GM23248 (cell line): Measurements from ENCODE around the gene EFHC1. TPM values are rescaled to one million over a fixed set of nuclear protein-coding genes. Genes with fewer than 3 reads are reported as not detected.

Experiments used
- DNase-seq: peaks from one replicate; pipeline ENCODE4 v3.0.0-alpha.2; 2015
- H2AFZ ChIP-seq: fragments of 200-600 bp; sonication (generic); 2 replicates; pipeline ENCODE4 v1.6.1; 2016; ENCODE audit warnings: antibody characterized with exemption
- H3F3A ChIP-seq: fragments of 200-600 bp; sonication (generic); 2 replicates; pipeline ENCODE4 v1.6.1; 2016; ENCODE audit warnings: mild to moderate bottlenecking, antibody characterized with exemption, mixed run types; ENCODE audit not compliant: insufficient read depth
- H3K27ac ChIP-seq: fragments of 200-600 bp; sonication (generic); 2 replicates; pipeline ENCODE4 v1.5.1; 2016; ENCODE audit warnings: mild to moderate bottlenecking
- H3K27me3 ChIP-seq: fragments of 200-600 bp; sonication (generic); replicated peaks from 2 replicates; pipeline ENCODE4 v1.6.1; 2016; ENCODE audit warnings: mild to moderate bottlenecking; ENCODE audit not compliant: insufficient read depth
- H3K36me3 ChIP-seq: fragments of 200-600 bp; sonication (generic); 2 replicates; pipeline ENCODE4 v1.6.1; 2016; ENCODE audit warnings: low read depth, mild to moderate bottlenecking
- H3K4me1 ChIP-seq: fragments of 200-600 bp; sonication (generic); 2 replicates; pipeline ENCODE4 v1.6.1; 2016; ENCODE audit warnings: mild to moderate bottlenecking; ENCODE audit not compliant: insufficient read depth
- H3K4me2 ChIP-seq: fragments of 200-600 bp; sonication (generic); one replicate; pipeline ENCODE4 v1.6.1; 2016; ENCODE audit warnings: mild to moderate bottlenecking; ENCODE audit not compliant: unreplicated experiment
- H3K4me3 ChIP-seq: fragments of 200-600 bp; sonication (generic); 2 replicates; pipeline ENCODE4 v1.5.1; 2016; ENCODE audit warnings: mild to moderate bottlenecking
- H3K79me2 ChIP-seq: fragments of 200-600 bp; sonication (generic); 2 replicates; pipeline ENCODE4 v1.6.1; 2016; ENCODE audit warnings: mild to moderate bottlenecking; ENCODE audit not compliant: insufficient read depth
- H3K9ac ChIP-seq: fragments of 200-600 bp; sonication (generic); 2 replicates; pipeline ENCODE4 v1.6.1; 2016; ENCODE audit warnings: mild to moderate bottlenecking
- H3K9me2 ChIP-seq: fragments of 200-600 bp; sonication (generic); 2 replicates; pipeline ENCODE4 v1.6.1; 2016; ENCODE audit warnings: mixed run types, mild to moderate bottlenecking, moderate library complexity; ENCODE audit not compliant: insufficient read depth
- H3K9me3 ChIP-seq: fragments of 200-600 bp; sonication (generic); one replicate; pipeline ENCODE4 v1.6.1; 2017; ENCODE audit warnings: low read depth
- H4K20me1 ChIP-seq: fragments of 200-600 bp; sonication (generic); 2 replicates; pipeline ENCODE4 v1.6.0; 2016; ENCODE audit not compliant: insufficient read depth
- EZH2 ChIP-seq: fragments of 200-600 bp; sonication (generic); IDR thresholded peaks from 2 replicates; pipeline ENCODE4 v1.6.1; 2018; ENCODE audit warnings: antibody characterized with exemption, mild to moderate bottlenecking; ENCODE audit not compliant: insufficient read depth, poor library complexity, severe bottlenecking
- EZH2phosphoT487 ChIP-seq: fragments of 200-600 bp; sonication (generic); IDR thresholded peaks from 2 replicates; pipeline ENCODE4 v1.6.1; 2018; ENCODE audit warnings: antibody characterized with exemption, moderate library complexity, mild to moderate bottlenecking, low read depth; ENCODE audit not compliant: insufficient read depth
- WGBS, 2 experiments: methylation state at CpG; one replicate each; pipeline ENCODE4 v1.1.6; 2015 to 2017; ENCODE audit warnings: low lambda C conversion rate in 2 of 2, low coverage in 1 of 2; ENCODE audit errors: missing lambda C conversion rate in 2 of 2; 5-methylcytosine and 5-hydroxymethylcytosine counted together
- in situ Hi-C: fragments of 300-500 bp; cut with MboI; formaldehyde crosslinking; loops from 2 replicates; pipeline ENCODE4 v1.15.0; 2020
- polyA plus RNA-seq: library from polyadenylated mRNA; unstranded; fragments of >200 nt; fragmentation: Nextera tagmentation; extraction: Ambion mirVana; gene quantifications from 2 replicates; pipeline ENCODE4 v1.2.1, GENCODE V29; 2016
- total RNA-seq: library from RNA; depleted of rRNA; stranded (reverse); fragments of >200 nt; shearing (Covaris generic); gene quantifications from 2 replicates; pipeline ENCODE4 v1.2.3, GENCODE V29; 2014

EFHC1 gene
- total and polyA plus RNA-seq, 2 experiments from 2014 or later = 29.7 to 36.1 TPM

GRCh38 chr6:52554684-52555280 is 134.6 kb downstream of the EFHC1 start:
- H3K9ac ChIP-seq = 0 out of 2 replicates have a peak overlapping the region, but pooled peaks have one; percentile 39
- in situ Hi-C loops = no loop called here
- no peak overlapping the region for H2AFZ ChIP-seq
- no peak overlapping the region for H3K4me3 ChIP-seq
- H3K9me2 ChIP-seq = no peaks in the 10 kb centered on the region
- H3F3A ChIP-seq = peaks cover 89% of the 10 kb centered on the region
- H3K27ac ChIP-seq = peak overlapping the region; percentile 74
- no peaks in the 10 kb centered on the region for H3K9me3 ChIP-seq
- peaks cover 100% of the 10 kb centered on the region for H3K79me2 ChIP-seq
- no peaks in the 10 kb centered on the region for H4K20me1 ChIP-seq
- H3K4me2 ChIP-seq = peak overlapping the region; percentile 33
- TF ChIP-seq EZH2 (no peak), EZH2phosphoT487 (no peak)
- 94 to 96% methylated on average over 4 to 6 of the region's 6 CpGs for WGBS, 2 experiments
- peak; percentile 11 for DNase-seq
- H3K36me3 ChIP-seq = peaks cover 10% of the 10 kb centered on the region; the same call in 1 of the 2 replicates
- H3K4me1 ChIP-seq = peaks cover 97% of the 10 kb centered on the region
- H3K27me3 ChIP-seq = no peaks in the 10 kb centered on the region

DNA sequence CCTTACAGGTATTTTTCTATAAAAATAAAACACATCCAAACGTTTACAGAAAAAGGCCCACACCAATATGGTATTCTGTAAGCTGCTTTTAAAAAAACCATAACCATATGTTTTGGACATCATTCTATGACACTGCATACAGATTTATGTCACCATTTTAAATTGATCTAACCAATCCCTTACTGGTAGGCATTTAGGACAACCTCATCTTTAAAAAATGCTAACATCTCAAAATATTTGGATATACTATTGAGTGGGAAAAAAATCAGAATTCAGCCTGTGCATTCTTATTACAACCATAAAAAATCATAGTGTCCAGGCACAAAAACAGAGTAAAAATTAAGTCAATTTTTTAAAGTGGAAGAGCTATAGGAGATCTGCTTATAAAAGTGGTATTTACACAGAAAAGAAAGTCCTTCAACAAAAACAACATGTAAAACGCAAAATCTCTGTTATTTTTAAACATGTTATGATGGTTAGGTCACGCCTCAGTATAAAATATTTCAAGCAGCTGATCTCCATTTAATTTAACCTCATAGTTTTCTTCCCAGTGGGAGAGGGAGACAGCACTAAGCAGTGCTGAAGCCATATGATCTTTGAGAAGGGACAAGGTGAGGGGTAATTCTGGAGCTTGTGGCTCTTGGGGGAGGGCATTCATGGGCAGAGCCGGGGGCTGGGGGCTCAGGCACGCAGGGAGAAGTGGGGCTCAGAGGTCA is 135.5 kb downstream of the EFHC1 start:
- peaks cover 90% of the 10 kb centered on the region for H3F3A ChIP-seq
- peak overlapping the region; percentile 39 for H3K9ac ChIP-seq
- no peaks in the 10 kb centered on the region for H3K27me3 ChIP-seq
- H2AFZ ChIP-seq = no peak overlapping the region
- no peaks in the 10 kb centered on the region for H4K20me1 ChIP-seq
- H3K4me3 ChIP-seq = no peak overlapping the region
- H3K9me3 ChIP-seq = no peaks in the 10 kb centered on the region
- TF ChIP-seq EZH2phosphoT487 = no peak
- no peak for TF ChIP-seq EZH2
- peaks cover 97% of the 10 kb centered on the region for H3K4me1 ChIP-seq
- H3K27ac ChIP-seq = peak overlapping the region; percentile 74
- 24 to 34% methylated on average over 5 of the region's 5 CpGs for WGBS, 2 experiments
- H3K36me3 ChIP-seq = peaks cover 9% of the 10 kb centered on the region; the same call in 1 of the 2 replicates
- in situ Hi-C loops = no loop called here
- peak overlapping the region; percentile 33 for H3K4me2 ChIP-seq
- H3K79me2 ChIP-seq = peaks cover 100% of the 10 kb centered on the region
- peak; percentile 49 for DNase-seq
- no peaks in the 10 kb centered on the region for H3K9me2 ChIP-seq

- peaks cover 76% of the 10 kb centered on the region for H3F3A ChIP-seq
- in situ Hi-C loops = no loop called here
- peaks cover 100% of the 10 kb centered on the region for H3K79me2 ChIP-seq
- H3K27ac ChIP-seq = peak overlapping the region; percentile 74
- H3K9me3 ChIP-seq = no peaks in the 10 kb centered on the region
- H3K4me3 ChIP-seq = peak overlapping the region; percentile 3; the same call in 1 of the 2 replicates
- H3K9me2 ChIP-seq = no peaks in the 10 kb centered on the region
- peak; percentile 46 for DNase-seq
- 26 to 27% methylated on average over 11 of the region's 11 CpGs for WGBS, 2 experiments
- no peak overlapping the region for H2AFZ ChIP-seq
- peaks cover 9% of the 10 kb centered on the region; the same call in 1 of the 2 replicates for H3K36me3 ChIP-seq
- no peaks in the 10 kb centered on the region for H3K27me3 ChIP-seq
- peak overlapping the region; percentile 57 for H3K9ac ChIP-seq
- H3K4me2 ChIP-seq = peak overlapping the region; percentile 59
- peaks cover 88% of the 10 kb centered on the region for H3K4me1 ChIP-seq
- H4K20me1 ChIP-seq = no peaks in the 10 kb centered on the region
- no peak for TF ChIP-seq EZH2
- no peak for TF ChIP-seq EZH2phosphoT487
These were observed 137.5 kb downstream of the EFHC1 start for GRCh38 chr6:52557389-52558265.

- no peak overlapping the region for H2AFZ ChIP-seq
- peaks cover 12% of the 10 kb centered on the region; the same call in 1 of the 2 replicates for H3K36me3 ChIP-seq
- peaks cover 68% of the 10 kb centered on the region for H3F3A ChIP-seq
- H3K79me2 ChIP-seq = peaks cover 100% of the 10 kb centered on the region
- peak; percentile 59 for DNase-seq
- H3K4me2 ChIP-seq = peak overlapping the region; percentile 59
- peak overlapping the region; percentile 3; the same call in 1 of the 2 replicates for H3K4me3 ChIP-seq
- peaks cover 81% of the 10 kb centered on the region for H3K4me1 ChIP-seq
- H4K20me1 ChIP-seq = no peaks in the 10 kb centered on the region
- in situ Hi-C loops = no loop called here
- TF ChIP-seq EZH2 (no peak), EZH2phosphoT487 (no peak)
- H3K27ac ChIP-seq = peak overlapping the region; percentile 74
- H3K27me3 ChIP-seq = no peaks in the 10 kb centered on the region
- H3K9me3 ChIP-seq = no peaks in the 10 kb centered on the region
- H3K9ac ChIP-seq = peak overlapping the region; percentile 57
- H3K9me2 ChIP-seq = no peaks in the 10 kb centered on the region
- 31 to 34% methylated on average over 6 of the region's 6 CpGs for WGBS, 2 experiments
These were observed 138.3 kb downstream of the EFHC1 start for GRCh38 chr6:52558266-52559000.
